GM23338 (cell line): Measurements from ENCODE around the gene ZBTB8OS. TPM values are rescaled to one million over a fixed set of nuclear protein-coding genes. Genes with fewer than 3 reads are reported as not detected.

Experiments used
- ATAC-seq: fragments of 200-7000 bp; cut with Tn5 transposase; 3 replicates; pipeline ENCODE4 v1.9.1; 2020
- DNase-seq: peaks from one replicate; pipeline ENCODE4 v3.0.0-alpha.2; 2015; ENCODE audit warnings: low spot score
- H2AFZ ChIP-seq: fragments of 200-600 bp; sonication (generic); 2 replicates; pipeline ENCODE4 v1.8.0; 2016; ENCODE audit warnings: antibody characterized with exemption, mild to moderate bottlenecking, moderate library complexity
- H3F3A ChIP-seq: fragments of 200-600 bp; sonication (generic); replicated peaks from 2 replicates; pipeline ENCODE4 v1.8.0; 2017; ENCODE audit warnings: antibody characterized with exemption, mixed run types, low read depth
- H3K27ac ChIP-seq: fragments of 200-600 bp; sonication (generic); 2 replicates; pipeline ENCODE4 v1.6.1; 2016; ENCODE audit warnings: low read depth
- H3K27me3 ChIP-seq: fragments of 200-600 bp; sonication (generic); 2 replicates; pipeline ENCODE4 v1.8.0; 2016; ENCODE audit warnings: mild to moderate bottlenecking, mixed run types, moderate library complexity; ENCODE audit not compliant: insufficient read depth
- H3K36me3 ChIP-seq: fragments of 200-600 bp; sonication (generic); 2 replicates; pipeline ENCODE4 v1.8.0; 2016; ENCODE audit warnings: mild to moderate bottlenecking; ENCODE audit not compliant: insufficient read depth
- H3K4me1 ChIP-seq: fragments of 200-600 bp; sonication (generic); 2 replicates; pipeline ENCODE4 v1.8.0; 2016; ENCODE audit warnings: mild to moderate bottlenecking, moderate library complexity; ENCODE audit not compliant: insufficient read depth
- H3K4me2 ChIP-seq: fragments of 200-600 bp; sonication (generic); 2 replicates; pipeline ENCODE4 v1.7.1; 2017; ENCODE audit warnings: mixed run types
- H3K4me3 ChIP-seq: fragments of 200-600 bp; sonication (generic); 2 replicates; pipeline ENCODE4 v1.6.1; 2016; ENCODE audit warnings: mixed run types
- H3K79me2 ChIP-seq: fragments of 200-600 bp; sonication (generic); replicated peaks from 2 replicates; pipeline ENCODE4 v1.8.0; 2017; ENCODE audit warnings: mild to moderate bottlenecking; ENCODE audit not compliant: insufficient read depth
- H3K9me2 ChIP-seq: fragments of 200-600 bp; sonication (generic); 2 replicates; pipeline ENCODE4 v1.8.0; 2017; ENCODE audit not compliant: insufficient read depth
- H4K20me1 ChIP-seq: fragments of 200-600 bp; sonication (generic); replicated peaks from 2 replicates; pipeline ENCODE4 v1.8.0; 2017; ENCODE audit warnings: mild to moderate bottlenecking; ENCODE audit not compliant: insufficient read depth
- H3K27ac Mint-ChIP-seq: 2 replicates; pipeline ENCODE4 v1.8.0; 2020; ENCODE audit warnings: inconsistent platforms, mild to moderate bottlenecking, moderate library complexity, mixed read lengths
- H3K27me3 Mint-ChIP-seq: 3 replicates; pipeline ENCODE4 v1.8.0; 2022; ENCODE audit warnings: low read depth, mild to moderate bottlenecking, moderate library complexity, mixed read lengths, inconsistent platforms; ENCODE audit not compliant: insufficient read depth, poor library complexity
- H3K36me3 Mint-ChIP-seq: 3 replicates; pipeline ENCODE4 v1.8.0; 2021; ENCODE audit warnings: low read depth, mild to moderate bottlenecking, inconsistent platforms, moderate library complexity, mixed read lengths
- H3K4me1 Mint-ChIP-seq: 3 replicates; pipeline ENCODE4 v1.8.0; 2020; ENCODE audit warnings: mild to moderate bottlenecking, inconsistent platforms, mixed read lengths
- H3K4me3 Mint-ChIP-seq: 3 replicates; pipeline ENCODE4 v1.8.0; 2021; ENCODE audit warnings: moderate library complexity, mild to moderate bottlenecking, inconsistent platforms, mixed read lengths
- H3K9me3 Mint-ChIP-seq: 3 replicates; pipeline ENCODE4 v1.8.0; 2020; ENCODE audit warnings: moderate library complexity, mild to moderate bottlenecking, inconsistent platforms, mixed read lengths
- ETS1 ChIP-seq: IDR thresholded peaks from 2 replicates; pipeline ENCODE4 v1.6.1; 2016; ENCODE audit warnings: antibody characterized with exemption
- EZH2 ChIP-seq: fragments of 200-600 bp; sonication (generic); IDR thresholded peaks from one replicate; pipeline ENCODE4 v1.8.0; 2017; ENCODE audit warnings: antibody characterized with exemption, mild to moderate bottlenecking, low read depth; ENCODE audit not compliant: unreplicated experiment
- NANOG ChIP-seq: IDR thresholded peaks from 2 replicates; pipeline ENCODE4 v1.6.1; 2016; ENCODE audit warnings: antibody characterized with exemption, borderline replicate concordance
- REST ChIP-seq: IDR thresholded peaks from one replicate; pipeline ENCODE4 v1.6.1; 2018; ENCODE audit warnings: antibody characterized with exemption; ENCODE audit not compliant: unreplicated experiment
- ZNF114 ChIP-seq: fragments of 250-450 bp; sonication (Bioruptor Pico); IDR thresholded peaks from 2 replicates; pipeline ENCODE4 v1.5.0; 2020; ENCODE audit warnings: mild to moderate bottlenecking, moderate library complexity
- ZNF462 ChIP-seq: fragments of 250-450 bp; sonication (Bioruptor Pico); IDR thresholded peaks from 2 replicates; pipeline ENCODE4 v1.5.0; 2020; ENCODE audit warnings: mild to moderate bottlenecking, moderate library complexity
- polyA plus RNA-seq: library from polyadenylated mRNA; unstranded; fragments of >200 nt; fragmentation: Nextera tagmentation; extraction: Ambion mirVana; gene quantifications from 2 replicates; pipeline ENCODE4 v1.2.1, GENCODE V29; 2016
- total RNA-seq: library from RNA; depleted of rRNA; stranded (reverse); fragments of >200 nt; shearing (Covaris generic); gene quantifications from 2 replicates; pipeline ENCODE4 v1.2.3, GENCODE V29; 2014

ZBTB8OS gene
- total and polyA plus RNA-seq, 2 experiments from 2014 or later = 22.0 to 159 TPM

GRCh38 chr1:32600034-32600433 lies 50.3 kb downstream of the ZBTB8OS start:
- no peaks in the 10 kb centered on the region for H3K79me2 ChIP-seq
- H3K4me1 Mint-ChIP-seq = no peaks in the 10 kb centered on the region
- H3K36me3 ChIP-seq = peaks cover 8% of the 10 kb centered on the region; the same call in 1 of the 2 replicates
- H3K4me1 ChIP-seq = no peaks in the 10 kb centered on the region
- no peaks in the 10 kb centered on the region; the same call in 1 of the 2 replicates for H4K20me1 ChIP-seq
- no peaks in the 10 kb centered on the region for H3K27me3 ChIP-seq
- no peak for TF ChIP-seq EZH2
- no peak for TF ChIP-seq ETS1
- no peak for TF ChIP-seq REST
- TF ChIP-seq NANOG = no peak
- TF ChIP-seq ZNF462 (CRISPR knock-in tag) = no peak
- no peak for TF ChIP-seq ZNF114 (CRISPR knock-in tag)
- no peak overlapping the region for H3K4me3 Mint-ChIP-seq
- ATAC-seq (no peak), DNase-seq (no peak)
- peaks cover 2% of the 10 kb centered on the region for H3K27me3 Mint-ChIP-seq
- no peaks in the 10 kb centered on the region for H3K9me3 Mint-ChIP-seq
- no peak overlapping the region for H3K4me2 ChIP-seq
- no peaks in the 10 kb centered on the region; the same call in 1 of the 2 replicates for H3F3A ChIP-seq
- no peak overlapping the region for H3K27ac ChIP-seq
- H3K27ac Mint-ChIP-seq = no peak overlapping the region
- peaks cover 21% of the 10 kb centered on the region; the same call in 2 of the 3 replicates for H3K36me3 Mint-ChIP-seq
- no peak overlapping the region for H2AFZ ChIP-seq
- H3K9me2 ChIP-seq = no peaks in the 10 kb centered on the region
- H3K4me3 ChIP-seq = no peak overlapping the region
